Astrocyte (in vitro differentiated cells and primary cell): ENCODE results near the gene NEMP1.

Source experiments
- EZH2 ChIP-seq: IDR thresholded peaks from 2 replicates; pipeline ENCODE4 v1.6.1; 2012; ENCODE audit warnings: mild to moderate bottlenecking, low read length, inconsistent platforms; ENCODE audit not compliant: insufficient read depth
- TF ChIP-seq, protein P1 (sequence below): IDR thresholded peaks from 2 replicates; pipeline ENCODE4 v1.5.1; 2011; ENCODE audit warnings: low read depth, mild to moderate bottlenecking, inconsistent platforms, low read length, moderate library complexity; ENCODE audit not compliant: insufficient read depth

DNA sequence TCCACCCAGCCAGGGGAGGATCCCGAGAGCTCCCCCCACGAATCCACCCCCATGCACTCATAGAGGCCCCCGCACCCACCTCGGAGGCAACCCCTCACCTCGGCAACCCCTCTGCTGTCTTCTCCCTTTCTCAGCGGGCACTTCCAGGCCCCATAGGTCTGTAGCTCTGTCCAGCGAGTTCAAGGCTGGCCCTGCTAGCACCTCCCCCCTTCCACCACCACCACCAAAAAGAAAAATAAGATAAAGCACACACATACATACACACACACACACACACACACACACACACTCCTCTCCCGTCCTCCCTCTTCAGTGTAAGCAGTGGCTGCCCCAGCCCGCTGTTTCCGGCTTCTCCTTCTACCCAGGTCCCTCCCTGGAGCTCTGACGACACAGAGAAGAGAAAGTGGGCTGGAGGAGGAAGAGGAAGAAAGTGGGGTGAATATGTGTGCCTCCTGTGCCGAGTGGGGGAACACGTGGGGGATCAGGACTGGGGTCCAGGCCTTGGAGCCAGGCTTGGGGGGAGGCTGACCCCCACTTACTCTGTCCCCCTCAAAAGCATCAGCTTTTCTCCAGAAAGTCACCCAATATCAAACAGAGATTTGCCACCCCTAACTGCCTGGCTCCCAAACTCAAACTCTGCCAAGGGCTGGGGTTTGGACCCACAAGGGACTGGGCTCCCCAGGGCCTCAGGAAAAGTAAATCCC, 32.6 kb upstream of the NEMP1 start, which contains the start of gene STAT6:
- TF ChIP-seq, protein P1, sequence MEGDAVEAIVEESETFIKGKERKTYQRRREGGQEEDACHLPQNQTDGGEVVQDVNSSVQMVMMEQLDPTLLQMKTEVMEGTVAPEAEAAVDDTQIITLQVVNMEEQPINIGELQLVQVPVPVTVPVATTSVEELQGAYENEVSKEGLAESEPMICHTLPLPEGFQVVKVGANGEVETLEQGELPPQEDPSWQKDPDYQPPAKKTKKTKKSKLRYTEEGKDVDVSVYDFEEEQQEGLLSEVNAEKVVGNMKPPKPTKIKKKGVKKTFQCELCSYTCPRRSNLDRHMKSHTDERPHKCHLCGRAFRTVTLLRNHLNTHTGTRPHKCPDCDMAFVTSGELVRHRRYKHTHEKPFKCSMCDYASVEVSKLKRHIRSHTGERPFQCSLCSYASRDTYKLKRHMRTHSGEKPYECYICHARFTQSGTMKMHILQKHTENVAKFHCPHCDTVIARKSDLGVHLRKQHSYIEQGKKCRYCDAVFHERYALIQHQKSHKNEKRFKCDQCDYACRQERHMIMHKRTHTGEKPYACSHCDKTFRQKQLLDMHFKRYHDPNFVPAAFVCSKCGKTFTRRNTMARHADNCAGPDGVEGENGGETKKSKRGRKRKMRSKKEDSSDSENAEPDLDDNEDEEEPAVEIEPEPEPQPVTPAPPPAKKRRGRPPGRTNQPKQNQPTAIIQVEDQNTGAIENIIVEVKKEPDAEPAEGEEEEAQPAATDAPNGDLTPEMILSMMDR: no peak
- no peak for TF ChIP-seq EZH2
